Measurements from ENCODE around the gene SLC1A2.
A peak's percentile ranks its signal among the peaks of the same experiment; 100 is the strongest.
"Not testable (repeated sequence)": the region's sequence is repeated elsewhere in the genome, so short reads cannot be mapped to it uniquely, and the experiment has no call there.

The SLC1A2 gene

GRCh38 chr11:35231076-35231860 is 188.1 kb downstream of the SLC1A2 start:
- no peak for DNase-seq (ENCODE audit: low spot score)
- no peak for FAIRE-seq

- no peak for DNase-seq (ENCODE audit: low spot score)
- FAIRE-seq, result no peak
These were observed 189.0 kb downstream of the SLC1A2 start for GRCh38 chr11:35230388-35230787.

- FAIRE-seq (no peak), DNase-seq (ENCODE audit: low spot score) (no peak)
These were observed 191.0 kb downstream of the SLC1A2 start for GRCh38 chr11:35228328-35228725.

- FAIRE-seq (no peak), DNase-seq (ENCODE audit: low spot score) (no peak)
These were observed 191.6 kb downstream of the SLC1A2 start for GRCh38 chr11:35227576-35228327.

- not testable (repeated sequence) for FAIRE-seq; DNase-seq (ENCODE audit: low spot score)
These were observed 192.6 kb downstream of the SLC1A2 start for GRCh38 chr11:35226756-35227155.

GRCh38 chr11:35225946-35226520 is 193.3 kb downstream of the SLC1A2 start:
- FAIRE-seq, result no peak
- no peak for DNase-seq (ENCODE audit: low spot score)

- DNase-seq (ENCODE audit: low spot score), result no peak
These were observed 195.4 kb downstream of the SLC1A2 start for GRCh38 chr11:35223991-35224390.

GRCh38 chr11:35223371-35223796 is 196.0 kb downstream of the SLC1A2 start:
- FAIRE-seq (no peak), DNase-seq (ENCODE audit: low spot score) (no peak)

More at GRCh38 chr11:35223991-35224390, 195.4 kb downstream of the SLC1A2 start:
- FAIRE-seq, result no peak

GRCh38 chr11:35218956-35219355 is 200.4 kb downstream of the SLC1A2 start:
- FAIRE-seq (no peak), DNase-seq (ENCODE audit: low spot score) (no peak)

GRCh38 chr11:35216962-35217678 is 202.2 kb downstream of the SLC1A2 start:
- DNase-seq (ENCODE audit: low spot score) (no peak), FAIRE-seq (no peak)

- FAIRE-seq, result no peak
- no peak for DNase-seq (ENCODE audit: low spot score)
These were observed 203.4 kb downstream of the SLC1A2 start for GRCh38 chr11:35215945-35216344.

- FAIRE-seq, result peak; percentile 96
These were observed 204.6 kb downstream of the SLC1A2 start for GRCh38 chr11:35214792-35215193.

GRCh38 chr11:35214226-35214770 is 205.1 kb downstream of the SLC1A2 start:
- peak; percentile 15 for FAIRE-seq
- DNase-seq (ENCODE audit: low spot score), result peak; percentile 17

More at GRCh38 chr11:35214792-35215193, 204.6 kb downstream of the SLC1A2 start:
- peak; percentile 96 for DNase-seq (ENCODE audit: low spot score)

GRCh38 chr11:35211952-35212351 is 207.4 kb downstream of the SLC1A2 start:
- FAIRE-seq, result no peak
- no peak for DNase-seq (ENCODE audit: low spot score)

GRCh38 chr11:35210876-35211546 is 208.3 kb downstream of the SLC1A2 start:
- DNase-seq (ENCODE audit: low spot score) (no peak), FAIRE-seq (no peak)

- DNase-seq (ENCODE audit: low spot score) (no peak), FAIRE-seq (no peak)
These were observed 210.6 kb downstream of the SLC1A2 start for GRCh38 chr11:35208795-35209194.

- no peak for FAIRE-seq
- no peak for DNase-seq (ENCODE audit: low spot score)
These were observed 211.6 kb downstream of the SLC1A2 start for GRCh38 chr11:35207471-35208403.

GRCh38 chr11:35206616-35207015 is 212.7 kb downstream of the SLC1A2 start:
- no peak for FAIRE-seq
- no peak for DNase-seq (ENCODE audit: low spot score)

- no peak for FAIRE-seq
These were observed 214.7 kb downstream of the SLC1A2 start for GRCh38 chr11:35204614-35205013.

More at GRCh38 chr11:35204614-35205013, 214.7 kb downstream of the SLC1A2 start:
- DNase-seq (ENCODE audit: low spot score), result no peak

All from RCC 7860 (cell line).